Measurements from ENCODE around the gene FHOD3.

FHOD3 gene

DNA sequence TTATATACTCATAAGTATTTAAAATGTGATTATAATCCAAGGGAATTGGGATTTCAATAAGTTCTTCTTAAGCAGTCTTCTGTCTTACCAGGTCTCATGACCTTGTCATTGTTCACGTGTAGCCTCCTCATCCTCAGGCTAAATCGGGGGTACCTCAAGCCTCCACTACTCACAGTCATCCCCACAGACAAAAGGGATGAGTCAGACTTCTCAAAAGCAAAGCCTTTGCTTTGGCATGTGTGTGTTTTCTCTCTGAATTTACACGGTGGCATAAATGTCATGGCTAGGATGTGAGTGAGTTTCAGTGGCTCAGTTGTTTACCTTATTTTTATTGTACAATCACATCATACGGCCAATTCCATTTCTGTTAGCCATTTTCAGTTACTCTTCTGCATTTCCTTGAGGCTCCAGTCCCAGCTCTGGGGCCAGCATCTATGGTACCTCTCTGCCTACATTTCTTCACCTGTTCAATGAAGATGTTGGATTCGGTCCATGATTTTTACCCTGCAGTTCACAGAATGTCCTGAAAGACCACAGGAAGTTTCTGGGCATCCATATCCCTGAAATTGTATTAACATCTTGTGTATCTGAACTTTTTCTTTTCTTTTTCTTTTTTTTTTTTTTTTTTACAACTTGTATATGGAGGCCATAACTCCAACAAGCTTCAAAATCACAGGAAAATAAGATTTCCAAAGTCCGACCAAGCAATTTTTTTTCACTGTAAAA lies 195.3 kb downstream of the FHOD3 start:
- TF ChIP-seq, protein P1, sequence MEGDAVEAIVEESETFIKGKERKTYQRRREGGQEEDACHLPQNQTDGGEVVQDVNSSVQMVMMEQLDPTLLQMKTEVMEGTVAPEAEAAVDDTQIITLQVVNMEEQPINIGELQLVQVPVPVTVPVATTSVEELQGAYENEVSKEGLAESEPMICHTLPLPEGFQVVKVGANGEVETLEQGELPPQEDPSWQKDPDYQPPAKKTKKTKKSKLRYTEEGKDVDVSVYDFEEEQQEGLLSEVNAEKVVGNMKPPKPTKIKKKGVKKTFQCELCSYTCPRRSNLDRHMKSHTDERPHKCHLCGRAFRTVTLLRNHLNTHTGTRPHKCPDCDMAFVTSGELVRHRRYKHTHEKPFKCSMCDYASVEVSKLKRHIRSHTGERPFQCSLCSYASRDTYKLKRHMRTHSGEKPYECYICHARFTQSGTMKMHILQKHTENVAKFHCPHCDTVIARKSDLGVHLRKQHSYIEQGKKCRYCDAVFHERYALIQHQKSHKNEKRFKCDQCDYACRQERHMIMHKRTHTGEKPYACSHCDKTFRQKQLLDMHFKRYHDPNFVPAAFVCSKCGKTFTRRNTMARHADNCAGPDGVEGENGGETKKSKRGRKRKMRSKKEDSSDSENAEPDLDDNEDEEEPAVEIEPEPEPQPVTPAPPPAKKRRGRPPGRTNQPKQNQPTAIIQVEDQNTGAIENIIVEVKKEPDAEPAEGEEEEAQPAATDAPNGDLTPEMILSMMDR (IDR thresholded peaks at IDR 0.05; ENCODE audit: control insufficient read depth, extremely low read depth, insufficient read depth): no peak
- DNase-seq (ENCODE audit: low read depth): no peak
- no peak overlapping the region for H3K4me3 ChIP-seq (ENCODE audit: low read depth, low read length)

DNA sequence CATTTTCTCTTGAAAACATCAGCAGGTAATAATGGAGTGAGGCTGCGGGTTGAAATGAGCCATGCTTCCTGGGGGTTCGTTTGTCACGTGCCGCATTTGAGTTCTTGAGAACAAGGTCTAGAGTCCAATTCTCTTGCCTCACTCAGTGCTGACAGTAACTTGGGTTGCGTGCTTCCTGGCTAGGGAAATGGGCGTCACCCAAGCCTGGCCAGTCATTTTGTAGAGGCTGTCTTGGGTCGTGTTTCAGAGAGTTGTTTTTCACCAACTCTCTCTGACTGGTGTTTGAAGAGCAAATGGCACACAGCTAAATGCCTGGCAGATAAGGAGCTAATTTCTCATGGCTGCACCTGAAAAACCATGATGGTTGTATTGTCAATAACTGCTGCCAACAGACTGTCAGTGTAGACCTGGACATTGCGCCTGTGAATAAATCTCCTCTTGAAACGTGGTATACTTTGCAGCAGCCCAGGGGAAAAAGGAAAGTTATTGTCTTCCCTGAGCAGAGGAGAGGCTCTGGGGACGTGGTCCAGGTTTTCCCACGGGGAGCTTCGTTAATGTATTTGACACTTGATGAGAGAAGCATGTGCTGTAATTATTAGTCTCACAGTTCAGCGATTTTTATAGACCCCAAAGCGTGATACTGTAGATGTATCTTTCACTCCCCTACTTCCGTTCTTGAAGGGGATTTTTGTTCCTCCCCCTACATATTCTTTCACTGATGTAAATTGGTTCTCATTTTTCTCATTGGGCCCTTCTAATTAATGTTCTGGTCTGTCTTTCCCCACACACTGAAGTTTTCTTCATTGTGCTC lies 196.0 kb downstream of the FHOD3 start:
- no peak overlapping the region for H3K4me3 ChIP-seq (ENCODE audit: low read depth, low read length)
- TF ChIP-seq, protein P1 (IDR thresholded peaks at IDR 0.05; ENCODE audit: control insufficient read depth, extremely low read depth, insufficient read depth): no peak
- DNase-seq (ENCODE audit: low read depth): no peak

DNA sequence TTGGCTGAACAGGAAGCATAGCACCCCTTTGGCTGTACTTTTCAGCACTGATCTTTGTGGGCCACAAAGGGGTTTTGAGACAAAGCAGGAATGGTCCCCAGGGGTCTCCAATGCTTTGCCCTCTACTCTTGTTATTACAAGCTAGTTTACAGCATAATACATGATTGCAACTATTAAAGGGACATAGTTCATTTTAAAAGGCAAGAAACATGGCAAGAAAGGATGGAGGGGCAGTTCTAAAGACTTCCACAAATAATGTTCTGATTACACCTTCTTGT lies 196.6 kb downstream of the FHOD3 start:
- TF ChIP-seq, protein P1 (IDR thresholded peaks at IDR 0.05; ENCODE audit: control insufficient read depth, extremely low read depth, insufficient read depth): no peak
- H3K4me3 ChIP-seq (ENCODE audit: low read depth, low read length): no peak overlapping the region
- DNase-seq (ENCODE audit: low read depth): no peak

DNA sequence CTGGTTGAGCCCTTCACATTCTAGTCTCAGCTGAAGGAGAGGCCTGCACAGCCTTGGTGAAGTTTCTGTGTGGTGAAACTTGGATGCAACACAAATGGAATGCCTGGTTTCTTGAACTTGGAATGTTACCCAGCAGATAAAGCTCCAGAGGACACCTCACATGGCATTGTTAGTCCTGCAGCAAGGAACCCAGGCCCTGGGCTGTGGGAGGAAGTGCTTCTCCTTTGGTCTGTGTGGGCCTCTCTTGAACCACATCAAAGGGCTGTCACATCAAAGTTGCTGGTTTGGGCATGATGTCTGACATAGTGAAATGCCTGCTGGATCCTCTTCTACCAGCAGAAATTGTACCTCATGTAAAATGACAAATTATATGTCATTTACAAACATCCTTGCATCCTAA lies 198.5 kb downstream of the FHOD3 start:
- no peak for DNase-seq (ENCODE audit: low read depth)
- TF ChIP-seq, protein P1 (IDR thresholded peaks at IDR 0.05; ENCODE audit: control insufficient read depth, extremely low read depth, insufficient read depth): no peak
- H3K4me3 ChIP-seq (ENCODE audit: low read depth, low read length): no peak overlapping the region

DNA sequence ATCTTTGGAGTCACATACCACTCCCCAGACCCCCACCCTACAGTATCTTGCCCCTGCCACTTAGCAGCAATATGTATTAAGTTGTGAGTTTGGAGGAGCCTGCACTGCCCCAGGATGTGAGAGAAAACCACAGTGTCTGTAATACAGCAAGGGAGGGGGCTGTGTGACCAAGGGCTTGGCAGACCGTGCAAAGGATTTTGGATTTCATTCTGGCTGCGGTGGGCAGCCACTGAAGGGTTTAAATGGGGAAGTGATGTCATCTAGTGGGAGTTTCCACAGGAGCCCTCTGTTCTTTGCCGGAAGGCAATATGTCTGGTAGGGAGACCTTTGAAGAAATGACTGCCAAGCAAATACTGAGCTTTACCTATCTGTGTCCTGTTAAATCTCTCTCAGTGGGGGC lies 202.4 kb downstream of the FHOD3 start:
- TF ChIP-seq, protein P1 (IDR thresholded peaks at IDR 0.05; ENCODE audit: control insufficient read depth, extremely low read depth, insufficient read depth): no peak
- H3K4me3 ChIP-seq (ENCODE audit: low read depth, low read length): no peak overlapping the region
- no peak for DNase-seq (ENCODE audit: low read depth)

DNA sequence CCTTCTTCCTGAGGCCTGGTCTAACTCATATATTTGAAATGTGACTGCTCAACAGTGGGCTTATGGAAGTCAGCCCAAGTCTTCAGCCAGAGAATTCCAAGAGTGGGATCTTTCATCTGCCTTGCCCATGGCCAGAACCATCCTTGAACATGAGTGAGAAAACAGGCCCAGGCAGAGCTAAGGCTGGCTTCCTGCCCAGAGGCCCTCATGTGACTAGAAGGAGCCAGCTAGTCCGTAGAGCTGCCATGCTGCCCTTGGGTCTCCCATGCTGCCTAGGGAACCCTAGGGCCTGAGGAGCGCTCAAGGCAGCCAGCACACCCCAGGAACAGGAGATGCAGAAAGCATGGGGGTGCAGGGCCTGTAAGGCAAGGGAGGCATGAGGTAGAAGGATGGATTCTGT lies 203.6 kb downstream of the FHOD3 start:
- no peak for DNase-seq (ENCODE audit: low read depth)
- no peak overlapping the region for H3K4me3 ChIP-seq (ENCODE audit: low read depth, low read length)
- TF ChIP-seq, protein P1 (IDR thresholded peaks at IDR 0.05; ENCODE audit: control insufficient read depth, extremely low read depth, insufficient read depth): no peak

Data from LNCaP clone FGC (cell line).